HL-60 (cell line): ENCODE measurements around the gene ZSWIM4.

Experiments
- CTCF ChIP-seq: IDR thresholded peaks from one replicate; pipeline ENCODE4 v1.5.1; 2011; ENCODE audit warnings: low read length, control low read depth, inconsistent platforms; ENCODE audit not compliant: insufficient read depth
- POLR2AphosphoS5 ChIP-seq: IDR thresholded peaks from 2 replicates; pipeline ENCODE4 v1.6.1; 2012; ENCODE audit warnings: low read depth
- REST ChIP-seq: IDR thresholded peaks from 2 replicates; pipeline ENCODE4 v1.6.1; 2012; ENCODE audit warnings: low read depth; ENCODE audit not compliant: insufficient replicate concordance

GRCh38 chr19:13826652-13827235 is 31.5 kb downstream of the ZSWIM4 start:
- no peak for TF ChIP-seq CTCF
- TF ChIP-seq POLR2AphosphoS5, result no peak
- no peak for TF ChIP-seq REST
